B cell (primary cell): Measurements from ENCODE around the gene ITGB3BP. TPM values are rescaled to one million over a fixed set of nuclear protein-coding genes. Genes with fewer than 3 reads are reported as not detected.

ENCODE experiments used
- ATAC-seq: fragments of 200-7000 bp; cut with Tn5 transposase; one replicate; pipeline ENCODE4 v1.10.0; 2021; ENCODE audit warnings: low read depth, mild to moderate bottlenecking, moderate number of reproducible peaks, moderate library complexity
- CTCF ChIA-PET: fragments of 350-600 bp; sonication (Branson Sonifier 250); formaldehyde crosslinking; loops from one replicate; lab custom pipeline; 2021; ENCODE audit warnings: antibody characterized with exemption, inconsistent platforms; lab: Charles Lee
- POLR2A ChIA-PET: fragments of 350-600 bp; sonication (Branson Sonifier 250); formaldehyde crosslinking; loops from one replicate; lab custom pipeline; 2021; ENCODE audit warnings: antibody characterized with exemption; lab: Charles Lee
- DNase-seq: peaks from one replicate; pipeline ENCODE4 v3.0.0; 2013
- H2AFZ ChIP-seq: 2 replicates; pipeline ENCODE4 v1.6.1; 2012; ENCODE audit warnings: mild to moderate bottlenecking, low read depth, low read length; ENCODE audit not compliant: insufficient read depth, poor library complexity, severe bottlenecking
- H3K27ac ChIP-seq, 2 donors: 1 replicate in 1 of 2; 2 replicates in 1 of 2; pipeline ENCODE4 v1.5.1; 2012 to 2013; ENCODE audit warnings: low read length in 2 of 2, mild to moderate bottlenecking in 2 of 2, moderate library complexity in 1 of 2
- H3K27me3 ChIP-seq, 4 experiments: fragments of 200-600 bp in 1 of 4; sonication (generic) in 1 of 4; replicated peaks in 1 of 4; 1 replicate in 2 of 4; 2 replicates in 2 of 4; pipeline versions ENCODE4 v1.6.1 to v1.7.0; 2013 to 2016; ENCODE audit warnings: low read length in 3 of 4, mild to moderate bottlenecking in 2 of 4, mixed read lengths in 1 of 4, moderate library complexity in 1 of 4; ENCODE audit not compliant: insufficient read depth in 4 of 4, control insufficient read depth in 3 of 4; ENCODE audit errors: control extremely low read depth in 1 of 4
- H3K36me3 ChIP-seq, 2 experiments: replicated peaks in 1 of 2; 1 replicate in 1 of 2; 2 replicates in 1 of 2; pipeline versions ENCODE4 v1.6.1 to v1.7.1; 2013; ENCODE audit warnings: low read length in 1 of 2; ENCODE audit not compliant: insufficient read depth in 2 of 2, control insufficient read depth in 1 of 2; ENCODE audit errors: control extremely low read depth in 1 of 2, extremely low read depth in 1 of 2
- H3K4me1 ChIP-seq, 2 donors: fragments of 200-600 bp in 1 of 2; sonication (generic) in 1 of 2; 1 replicate in 1 of 2; 2 replicates in 1 of 2; pipeline versions ENCODE4 v1.5.1 to v1.6.1; 2013 to 2017; ENCODE audit warnings: low read length in 2 of 2; ENCODE audit not compliant: control insufficient read depth in 2 of 2, insufficient read depth in 2 of 2
- H3K4me2 ChIP-seq: replicated peaks from 2 replicates; pipeline ENCODE3; 2012; ENCODE audit warnings: mild to moderate bottlenecking, low read depth, low read length; ENCODE audit not compliant: poor library complexity, severe bottlenecking
- H3K4me3 ChIP-seq, 5 experiments: fragments of 200-600 bp in 1 of 5; sonication (generic) in 1 of 5; 1 replicate in 3 of 5; 2 replicates in 2 of 5; pipeline versions ENCODE4 v1.5.1 to v1.7.0; 2011 to 2016; ENCODE audit warnings: low read length in 4 of 5, mild to moderate bottlenecking in 4 of 5, low read depth in 2 of 5, control low read depth in 1 of 5, moderate library complexity in 1 of 5; ENCODE audit not compliant: insufficient read depth in 1 of 5; ENCODE audit errors: control extremely low read depth in 1 of 5, extremely low read depth in 1 of 5
- H3K79me2 ChIP-seq: fragments of 200-600 bp; sonication (generic); one replicate; pipeline ENCODE4 v1.6.0; 2016; ENCODE audit warnings: low read length; ENCODE audit not compliant: control insufficient read depth, insufficient read depth
- H3K9ac ChIP-seq: fragments of 200-600 bp; sonication (generic); 2 replicates; pipeline ENCODE4 v1.6.1; 2017; ENCODE audit warnings: mild to moderate bottlenecking, low read length, moderate library complexity
- H3K9me3 ChIP-seq, 3 donors: one replicate each; pipeline versions ENCODE4 v1.6.1 to v1.7.1; 2013; ENCODE audit warnings: low read length in 2 of 3; ENCODE audit not compliant: control insufficient read depth in 2 of 3, insufficient read depth in 1 of 3; ENCODE audit errors: control extremely low read depth in 1 of 3
- H4K20me1 ChIP-seq: 2 replicates; pipeline ENCODE4 v1.6.0; 2012; ENCODE audit warnings: mild to moderate bottlenecking, low read length; ENCODE audit not compliant: insufficient read depth, control insufficient read depth, poor library complexity, severe bottlenecking
- H3K27ac Mint-ChIP-seq: one replicate; pipeline ENCODE4 v1.8.0; 2021; ENCODE audit warnings: mixed read lengths
- H3K27me3 Mint-ChIP-seq: one replicate; pipeline ENCODE4 v1.8.0; 2021; ENCODE audit warnings: mixed read lengths
- H3K4me1 Mint-ChIP-seq: one replicate; pipeline ENCODE4 v1.8.0; 2021; ENCODE audit warnings: mixed read lengths
- H3K4me3 Mint-ChIP-seq: one replicate; pipeline ENCODE4 v1.8.0; 2021; ENCODE audit warnings: mixed read lengths
- H3K9me3 Mint-ChIP-seq: one replicate; pipeline ENCODE4 v1.8.0; 2022; ENCODE audit warnings: mixed read lengths; ENCODE audit not compliant: insufficient read depth
- EZH2 ChIP-seq: IDR thresholded peaks from 2 replicates; pipeline ENCODE4 v1.6.1; 2012; ENCODE audit warnings: borderline replicate concordance, low read depth, mild to moderate bottlenecking, moderate library complexity, low read length; ENCODE audit not compliant: insufficient read depth, poor library complexity, severe bottlenecking
- intact Hi-C: fragments of 100-400 bp; cut with micrococcal nuclease; formaldehyde crosslinking; loops from one replicate; pipeline ENCODE4 v1.10.0; 2022
- polyA plus RNA-seq: library from polyadenylated mRNA; depleted of rRNA; stranded (reverse); fragments of >200 nt; gene quantifications from 2 replicates; pipeline ENCODE4 v1.2.3, GENCODE V29; 2012
- total RNA-seq, 2 donors: library from RNA; stranded (reverse); fragments of 120-200 nt in 1 of 2; gene quantifications; 1 replicate in 1 of 2; 2 replicates in 1 of 2; pipeline versions ENCODE4 v1.2.3 to v1.2.4, GENCODE V29; 2013 to 2022
- TF ChIP-seq, protein P1 (sequence below): fragments of 200-600 bp; IDR thresholded peaks from one replicate; pipeline ENCODE4 v1.8.0; 2022; ENCODE audit warnings: antibody characterized with exemption, mild to moderate bottlenecking

ITGB3BP gene
- total and polyA plus RNA-seq, 2 donors (not counting 1 experiment from before 2014, with no cell fraction given) = 12.7 to 37.4 TPM

DNA sequence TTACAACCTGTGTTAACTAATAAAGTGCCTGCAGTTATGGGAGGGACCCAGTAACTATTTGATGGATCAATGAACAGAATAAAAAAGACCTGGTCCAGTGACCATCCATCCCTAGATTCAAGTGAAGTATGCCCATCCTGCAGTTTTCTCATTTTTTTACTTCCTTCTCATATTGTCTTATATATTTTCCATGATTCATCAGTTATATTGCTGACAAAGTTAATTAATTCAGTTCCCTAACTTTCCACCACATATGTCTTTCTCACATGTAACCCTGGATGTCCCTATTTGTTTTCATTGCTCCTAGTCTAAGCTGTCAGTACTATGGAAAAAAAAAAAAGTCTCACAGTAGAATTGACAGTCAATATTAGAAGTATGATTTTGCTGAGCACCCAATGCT lies 64.3 kb downstream of the ITGB3BP start:
- Histone ChIP-seq H3K9ac (no peak overlapping the region), H3K4me2 (no peak overlapping the region), H3K27me3 (no peaks in the 10 kb centered on the region), H4K20me1 (no peaks in the 10 kb centered on the region), H3K79me2 (no peaks in the 10 kb centered on the region), H3K4me1 (no peaks in the 10 kb centered on the region), H2AFZ (no peak overlapping the region), H3K27ac (no peak overlapping the region), H3K9me3 (peaks cover 0 to 9% (median 2%) of the 10 kb centered on the region in 3 donors), H3K36me3 (no peaks in the 10 kb centered on the region), H3K4me3 (no peak overlapping the region)
- CTCF ChIA-PET = no interaction called here
- Mint-ChIP-seq H3K4me3 (no peak overlapping the region), H3K27me3 (no peaks in the 10 kb centered on the region), H3K27ac (no peak overlapping the region), H3K9me3 (peaks cover 1% of the 10 kb centered on the region), H3K4me1 (no peaks in the 10 kb centered on the region)
- TF ChIP-seq EZH2 = no peak
- TF ChIP-seq, protein P1, sequence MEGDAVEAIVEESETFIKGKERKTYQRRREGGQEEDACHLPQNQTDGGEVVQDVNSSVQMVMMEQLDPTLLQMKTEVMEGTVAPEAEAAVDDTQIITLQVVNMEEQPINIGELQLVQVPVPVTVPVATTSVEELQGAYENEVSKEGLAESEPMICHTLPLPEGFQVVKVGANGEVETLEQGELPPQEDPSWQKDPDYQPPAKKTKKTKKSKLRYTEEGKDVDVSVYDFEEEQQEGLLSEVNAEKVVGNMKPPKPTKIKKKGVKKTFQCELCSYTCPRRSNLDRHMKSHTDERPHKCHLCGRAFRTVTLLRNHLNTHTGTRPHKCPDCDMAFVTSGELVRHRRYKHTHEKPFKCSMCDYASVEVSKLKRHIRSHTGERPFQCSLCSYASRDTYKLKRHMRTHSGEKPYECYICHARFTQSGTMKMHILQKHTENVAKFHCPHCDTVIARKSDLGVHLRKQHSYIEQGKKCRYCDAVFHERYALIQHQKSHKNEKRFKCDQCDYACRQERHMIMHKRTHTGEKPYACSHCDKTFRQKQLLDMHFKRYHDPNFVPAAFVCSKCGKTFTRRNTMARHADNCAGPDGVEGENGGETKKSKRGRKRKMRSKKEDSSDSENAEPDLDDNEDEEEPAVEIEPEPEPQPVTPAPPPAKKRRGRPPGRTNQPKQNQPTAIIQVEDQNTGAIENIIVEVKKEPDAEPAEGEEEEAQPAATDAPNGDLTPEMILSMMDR = no peak
- intact Hi-C loops = no loop called here
- ATAC-seq (no peak), DNase-seq (no peak)
- POLR2A ChIA-PET = no interaction called here

DNA sequence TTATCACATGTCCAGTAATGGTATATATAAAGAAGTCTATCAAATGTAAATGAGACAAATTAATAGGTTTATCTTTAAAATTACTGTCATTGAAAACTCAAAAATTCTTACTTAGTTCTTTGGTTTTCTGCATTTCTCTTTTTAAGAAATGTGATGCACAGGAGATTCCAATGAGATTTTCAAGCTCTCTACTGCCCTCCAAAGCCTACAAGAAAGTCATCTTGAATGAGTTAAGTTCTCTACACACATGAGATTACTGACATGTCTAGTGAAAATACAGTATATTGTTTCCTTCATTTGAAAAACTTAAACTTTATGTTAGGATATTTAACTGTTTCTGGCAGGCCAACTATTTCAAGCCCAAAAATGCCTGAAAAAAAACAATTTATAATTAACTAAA lies 68.8 kb downstream of the ITGB3BP start:
- H3K9me3 Mint-ChIP-seq = no peaks in the 10 kb centered on the region
- H3K4me3 ChIP-seq = no peak overlapping the region
- no peaks in the 10 kb centered on the region for H3K27me3 ChIP-seq
- peaks cover 7% of the 10 kb centered on the region for H3K4me1 Mint-ChIP-seq
- intact Hi-C loops = no loop called here
- H3K9me3 ChIP-seq = no peaks in the 10 kb centered on the region
- no peaks in the 10 kb centered on the region for H3K79me2 ChIP-seq
- H3K27ac Mint-ChIP-seq = no peak overlapping the region
- no peak overlapping the region for H3K4me3 Mint-ChIP-seq
- no peaks in the 10 kb centered on the region for H4K20me1 ChIP-seq
- ChIA-PET CTCF (no interaction called here), POLR2A (no interaction called here)
- H3K4me2 ChIP-seq = no peak overlapping the region
- no peak overlapping the region for H2AFZ ChIP-seq
- H3K27ac ChIP-seq = no peak overlapping the region
- no peak for ATAC-seq
- no peak overlapping the region for H3K9ac ChIP-seq
- no peaks in the 10 kb centered on the region for H3K4me1 ChIP-seq
- no peaks in the 10 kb centered on the region for H3K27me3 Mint-ChIP-seq
- no peaks in the 10 kb centered on the region for H3K36me3 ChIP-seq
- DNase-seq = no peak
- TF ChIP-seq, protein P1 = no peak
- no peak for TF ChIP-seq EZH2
